Measurements from ENCODE around the gene KCNMB4. TPM values are rescaled to one million over a fixed set of nuclear protein-coding genes. Genes with fewer than 3 reads are reported as not detected.

Gene KCNMB4
- total RNA-seq, 1 donor from 2014 or later = 3.4 TPM

- Histone ChIP-seq H3K36me3 (no peaks in the 10 kb centered on the region), H3K27ac (no peak overlapping the region), H3K4me1 (no peaks in the 10 kb centered on the region), H3K9me3 (peaks cover 0 to 7% of the 10 kb centered on the region in 2 donors), H3K4me3 (no peak overlapping the region), H3K27me3 (no peaks in the 10 kb centered on the region)
- DNase-seq (ENCODE audit: low spot score in 2 of 2) = no peak
- intact Hi-C loops (cut with DNase I) = no loop called here
- no peak for TF ChIP-seq CTCF (IDR thresholded peaks at IDR 0.05)
Measured at GRCh38 chr12:70451528-70451927, 85.4 kb downstream of the KCNMB4 start.

DNA sequence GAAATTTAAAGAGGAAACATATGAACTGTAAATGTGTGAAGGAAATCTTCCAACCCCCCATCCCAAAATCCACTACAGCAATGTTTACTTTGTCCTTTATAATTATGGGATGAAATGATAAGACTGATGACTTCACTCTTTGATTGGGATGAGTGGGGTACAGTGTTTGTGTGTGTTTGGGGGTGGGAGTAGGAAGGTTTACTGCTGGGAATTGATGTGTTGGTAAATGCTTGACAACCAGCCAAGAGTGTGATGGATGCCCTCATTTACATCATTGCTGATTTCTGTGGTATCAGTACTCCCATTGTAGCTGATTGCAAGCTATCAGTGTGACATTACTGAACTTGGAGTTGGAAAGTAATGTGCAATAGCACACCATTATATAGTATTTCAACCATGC is 90.9 kb downstream of the KCNMB4 start:
- H3K27ac ChIP-seq = no peak overlapping the region
- no peak for DNase-seq (ENCODE audit: low spot score in 2 of 2)
- no peaks in the 10 kb centered on the region for H3K9me3 ChIP-seq
- no peak for TF ChIP-seq CTCF (IDR thresholded peaks at IDR 0.05)
- no peaks in the 10 kb centered on the region for H3K4me1 ChIP-seq
- H3K27me3 ChIP-seq = no peaks in the 10 kb centered on the region
- intact Hi-C loops (cut with DNase I) = no loop called here
- H3K4me3 ChIP-seq = no peak overlapping the region
- H3K36me3 ChIP-seq = no peaks in the 10 kb centered on the region

DNA sequence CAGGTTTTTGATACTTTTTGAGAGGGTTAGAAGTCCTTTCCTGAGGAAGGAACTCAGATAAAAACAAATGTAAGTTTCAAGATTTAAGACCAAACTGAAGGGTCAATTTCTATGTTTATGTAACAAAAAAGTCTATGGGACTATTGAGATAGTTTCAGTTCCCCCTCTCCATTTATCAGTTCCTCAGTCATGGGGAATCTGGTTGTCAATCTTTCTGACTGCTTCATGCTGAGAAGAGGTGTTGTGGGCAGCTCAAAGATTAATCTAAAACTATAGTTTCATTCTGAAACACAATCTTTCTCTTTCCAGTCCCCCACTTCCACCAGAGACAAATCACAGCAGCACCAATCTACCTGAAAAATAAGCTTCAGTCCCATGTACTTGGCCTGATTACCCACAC is 93.7 kb downstream of the KCNMB4 start:
- intact Hi-C loops (cut with DNase I) = no loop called here
- TF ChIP-seq CTCF (IDR thresholded peaks at IDR 0.05) = no peak
- Histone ChIP-seq H3K36me3 (no peaks in the 10 kb centered on the region), H3K27ac (no peak overlapping the region), H3K27me3 (no peaks in the 10 kb centered on the region), H3K4me1 (no peaks in the 10 kb centered on the region), H3K4me3 (no peak overlapping the region), H3K9me3 (no peaks in the 10 kb centered on the region)
- DNase-seq (ENCODE audit: low spot score in 2 of 2) = no peak

DNA sequence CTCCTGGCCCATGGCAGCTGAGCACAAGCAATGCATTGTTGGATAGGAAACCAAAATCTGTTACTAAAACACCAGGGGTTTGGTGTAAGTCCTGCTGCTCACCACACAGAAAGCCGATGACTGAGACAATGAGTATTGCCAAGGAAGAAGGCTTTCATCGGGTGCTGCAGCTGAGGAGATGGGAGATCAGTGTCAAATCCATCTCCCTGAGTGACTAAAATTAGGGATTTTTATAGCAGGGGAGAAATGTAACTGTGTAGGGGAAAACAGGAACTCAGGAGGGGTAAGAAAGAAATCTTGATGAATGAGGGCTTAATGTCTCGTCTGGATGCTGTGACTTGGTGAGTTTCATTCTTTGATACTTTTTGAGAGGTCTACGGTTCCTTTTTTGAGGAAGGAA is 97.9 kb downstream of the KCNMB4 start:
- H3K4me1 ChIP-seq = no peaks in the 10 kb centered on the region
- no peaks in the 10 kb centered on the region for H3K27me3 ChIP-seq
- no peak for DNase-seq (ENCODE audit: low spot score in 2 of 2)
- no peak overlapping the region for H3K4me3 ChIP-seq
- intact Hi-C loops (cut with DNase I) = no loop called here
- H3K36me3 ChIP-seq = no peaks in the 10 kb centered on the region
- TF ChIP-seq CTCF (IDR thresholded peaks at IDR 0.05) = no peak
- H3K9me3 ChIP-seq = no peaks in the 10 kb centered on the region
- no peak overlapping the region for H3K27ac ChIP-seq

- no peaks in the 10 kb centered on the region for H3K4me1 ChIP-seq
- no peaks in the 10 kb centered on the region for H3K9me3 ChIP-seq
- no peak for TF ChIP-seq CTCF (IDR thresholded peaks at IDR 0.05)
- no peak for DNase-seq (ENCODE audit: low spot score in 2 of 2)
- no peaks in the 10 kb centered on the region for H3K36me3 ChIP-seq
- intact Hi-C loops (cut with DNase I) = no loop called here
- H3K4me3 ChIP-seq = no peak overlapping the region
- no peaks in the 10 kb centered on the region for H3K27me3 ChIP-seq
- no peak overlapping the region for H3K27ac ChIP-seq
Measured at GRCh38 chr12:70466753-70467152, 100.7 kb downstream of the KCNMB4 start.

DNA sequence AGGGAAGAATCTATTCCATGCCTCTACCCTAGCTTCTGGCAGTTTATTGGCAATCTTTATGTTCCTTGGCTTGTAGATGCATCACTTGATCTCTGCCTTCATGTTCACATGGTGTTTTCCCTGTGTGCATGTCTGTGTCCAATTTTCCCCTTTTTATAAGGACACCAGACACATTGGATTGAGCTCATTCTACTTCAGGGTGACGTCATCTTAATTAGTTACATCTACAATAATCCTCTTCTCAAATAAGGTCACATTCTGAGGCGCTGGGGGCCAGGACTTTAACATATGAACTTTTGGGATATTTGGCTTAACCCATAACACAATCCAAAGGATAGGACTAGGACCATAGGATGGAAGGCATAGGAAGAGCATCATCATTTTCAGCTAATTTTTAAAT is 101.4 kb downstream of the KCNMB4 start:
- no peaks in the 10 kb centered on the region for H3K27me3 ChIP-seq
- no peak overlapping the region for H3K4me3 ChIP-seq
- H3K4me1 ChIP-seq = no peaks in the 10 kb centered on the region
- no peaks in the 10 kb centered on the region for H3K9me3 ChIP-seq
- H3K36me3 ChIP-seq = no peaks in the 10 kb centered on the region
- DNase-seq (ENCODE audit: low spot score in 2 of 2) = no peak
- TF ChIP-seq CTCF (IDR thresholded peaks at IDR 0.05) = no peak
- no peak overlapping the region for H3K27ac ChIP-seq
- intact Hi-C loops (cut with DNase I) = no loop called here
